Fibroblast of lung (primary cell): Measurements from ENCODE around the gene PTPN7. TPM values are rescaled to one million over a fixed set of nuclear protein-coding genes. Genes with fewer than 3 reads are reported as not detected.
A peak's percentile ranks its signal among the peaks of the same experiment; 100 is the strongest.

Experiments
- DNase-seq, 2 donors: peaks; one replicate each; pipeline versions ENCODE4 v3.0.0 to v3.0.0-alpha.2; 2010; ENCODE audit warnings: low read depth in 2 of 2
- H2AFZ ChIP-seq: 2 replicates; pipeline ENCODE4 v1.5.1; 2012; ENCODE audit warnings: low read length, control low read depth, inconsistent platforms
- H3K27ac ChIP-seq: 2 replicates; pipeline ENCODE4 v1.5.1; 2011; ENCODE audit warnings: low read length, control low read depth; ENCODE audit not compliant: insufficient read depth
- H3K27me3 ChIP-seq: 2 replicates; pipeline ENCODE4 v1.5.1; 2011; ENCODE audit warnings: mild to moderate bottlenecking, low read length; ENCODE audit not compliant: control insufficient read depth, insufficient read depth
- H3K36me3 ChIP-seq: 2 replicates; pipeline ENCODE4 v1.5.1; 2011; ENCODE audit warnings: low read length; ENCODE audit not compliant: control insufficient read depth, insufficient read depth
- H3K4me1 ChIP-seq: 2 replicates; pipeline ENCODE4 v1.5.1; 2011; ENCODE audit warnings: low read length; ENCODE audit not compliant: control insufficient read depth, insufficient read depth; ENCODE audit errors: extremely low read depth
- H3K4me2 ChIP-seq: 2 replicates; pipeline ENCODE4 v1.5.1; 2011; ENCODE audit warnings: low read length, control low read depth; ENCODE audit not compliant: insufficient read depth; ENCODE audit errors: extremely low read depth
- H3K4me3 ChIP-seq, 4 experiments: fragments of 200-600 bp in 1 of 4; sonication (generic) in 1 of 4; replicated peaks in 1 of 4; 2 replicates each; pipeline ENCODE4 v1.5.1; 2011 to 2016; ENCODE audit warnings: low read length in 4 of 4, low read depth in 3 of 4, mild to moderate bottlenecking in 3 of 4, control low read depth in 2 of 4, inconsistent platforms in 1 of 4, mixed read lengths in 1 of 4; ENCODE audit not compliant: insufficient read depth in 1 of 4; ENCODE audit errors: control extremely low read depth in 1 of 4
- H3K79me2 ChIP-seq: 2 replicates; pipeline ENCODE4 v1.5.1; 2012; ENCODE audit warnings: mild to moderate bottlenecking, low read length, inconsistent platforms; ENCODE audit not compliant: control insufficient read depth, insufficient read depth
- H3K9ac ChIP-seq: 2 replicates; pipeline ENCODE4 v1.5.1; 2011; ENCODE audit warnings: mild to moderate bottlenecking, low read length, control low read depth; ENCODE audit not compliant: insufficient read depth
- H3K9me3 ChIP-seq: 2 replicates; pipeline ENCODE4 v1.5.1; 2012; ENCODE audit warnings: low read depth, low read length; ENCODE audit not compliant: control insufficient read depth, insufficient read depth
- H4K20me1 ChIP-seq: 2 replicates; pipeline ENCODE4 v1.5.1; 2011; ENCODE audit warnings: low read length; ENCODE audit not compliant: control insufficient read depth, insufficient read depth; ENCODE audit errors: extremely low read depth
- CTCF ChIP-seq, 2 donors: IDR thresholded peaks in 1 of 2; conservative IDR thresholded peaks in 1 of 2; 1 replicate in 1 of 2; 2 replicates in 1 of 2; pipeline ENCODE4 v1.5.1; 2011 to 2012; ENCODE audit warnings: low read length in 2 of 2, control low read depth in 1 of 2, inconsistent platforms in 1 of 2, low read depth in 1 of 2, mild to moderate bottlenecking in 1 of 2
- EZH2 ChIP-seq: IDR thresholded peaks from 2 replicates; pipeline ENCODE4 v1.5.1; 2012; ENCODE audit warnings: low read length, control low read depth, mild to moderate bottlenecking; ENCODE audit errors: missing control alignments
- polyA plus RNA-seq, 2 donors: library from polyadenylated mRNA; depleted of rRNA in 1 of 2; stranded (reverse) in 1 of 2; unstranded in 1 of 2; fragments of >200 nt; gene quantifications; 2 replicates each; pipeline ENCODE4 v1.2.1, GENCODE V29; 2011 to 2012; ENCODE audit warnings: missing spikeins in 1 of 2
- total RNA-seq: library from RNA; depleted of rRNA; stranded (reverse); fragments of >200 nt; gene quantifications from 2 replicates; pipeline ENCODE4 v1.2.1, GENCODE V29; 2014

Gene PTPN7
- total and polyA plus RNA-seq, 2 donors (not counting 1 experiment from before 2014, with no cell fraction given), result not detected

DNA sequence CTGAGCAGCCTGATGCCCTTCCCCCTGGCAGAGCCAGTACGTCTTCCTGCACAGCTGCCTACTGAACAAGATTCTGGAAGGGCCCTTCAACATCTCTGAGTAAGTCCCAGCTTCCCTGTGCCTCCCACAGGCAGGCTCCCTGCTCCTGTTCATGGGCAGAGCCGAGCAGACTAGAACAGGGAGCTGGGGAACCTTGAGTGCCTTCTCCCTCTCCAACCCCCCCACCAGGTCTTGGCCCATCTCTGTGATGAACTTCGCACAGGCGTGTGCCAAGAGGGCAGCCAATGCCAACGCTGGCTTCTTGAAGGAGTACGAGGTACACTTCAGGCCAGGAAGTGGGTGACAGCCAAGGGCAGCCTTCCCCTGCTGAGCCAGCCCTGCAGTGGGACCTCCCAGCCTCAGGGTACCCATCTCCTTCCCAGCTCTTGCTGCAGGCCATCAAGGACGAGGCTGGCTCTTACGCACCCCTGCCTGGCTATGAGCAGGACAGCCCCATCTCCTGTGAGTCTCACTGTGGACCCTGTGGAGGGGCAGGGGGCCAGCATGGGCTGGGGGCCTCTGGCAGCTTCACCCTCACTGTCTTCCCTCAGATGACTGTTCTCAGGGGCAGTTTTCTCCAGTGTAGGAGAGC is 26.8 kb upstream of the PTPN7 start:
- H3K4me1 ChIP-seq, result no peaks in the 10 kb centered on the region
- no peaks in the 10 kb centered on the region for H3K9me3 ChIP-seq
- no peak overlapping the region for H3K27ac ChIP-seq
- no peaks in the 10 kb centered on the region for H3K36me3 ChIP-seq
- H4K20me1 ChIP-seq, result no peaks in the 10 kb centered on the region
- H3K4me2 ChIP-seq, result no peak overlapping the region
- TF ChIP-seq EZH2, result no peak
- TF ChIP-seq CTCF (conservative IDR thresholded peaks at IDR 0.05 in 1 of 2, IDR thresholded peaks at IDR 0.05 in 1 of 2; ENCODE audit: low read depth in 1 of 2, low read length in 2 of 2), result no peak
- DNase-seq, result no peak
- H3K79me2 ChIP-seq, result no peaks in the 10 kb centered on the region
- H3K4me3 ChIP-seq, result no peak overlapping the region
- H2AFZ ChIP-seq, result no peak overlapping the region
- H3K27me3 ChIP-seq, result peaks cover 12% of the 10 kb centered on the region
- no peak overlapping the region for H3K9ac ChIP-seq

GRCh38 chr1:202186327-202186726 is 25.9 kb upstream of the PTPN7 start:
- TF ChIP-seq CTCF (conservative IDR thresholded peaks at IDR 0.05 in 1 of 2, IDR thresholded peaks at IDR 0.05 in 1 of 2; ENCODE audit: low read depth in 1 of 2, low read length in 2 of 2) (no peak), EZH2 (no peak)
- no peak for DNase-seq
- peaks cover 19% of the 10 kb centered on the region for H3K27me3 ChIP-seq

GRCh38 chr1:202184750-202185460 is 24.5 kb upstream of the PTPN7 start:
- H3K4me3 ChIP-seq, result no peak overlapping the region
- no peaks in the 10 kb centered on the region for H4K20me1 ChIP-seq
- TF ChIP-seq CTCF (conservative IDR thresholded peaks at IDR 0.05 in 1 of 2, IDR thresholded peaks at IDR 0.05 in 1 of 2; ENCODE audit: low read depth in 1 of 2, low read length in 2 of 2) (peak; percentile 84 to 91), EZH2 (no peak)
- H3K36me3 ChIP-seq, result no peaks in the 10 kb centered on the region
- H3K4me1 ChIP-seq, result no peaks in the 10 kb centered on the region
- no peak overlapping the region for H3K27ac ChIP-seq
- H3K4me2 ChIP-seq, result no peak overlapping the region
- no peak overlapping the region for H3K9ac ChIP-seq
- no peak overlapping the region for H2AFZ ChIP-seq
- peak; percentile 75 to 78 for DNase-seq
- no peaks in the 10 kb centered on the region for H3K79me2 ChIP-seq
- H3K9me3 ChIP-seq, result no peaks in the 10 kb centered on the region
- H3K27me3 ChIP-seq, result peaks cover 19% of the 10 kb centered on the region

More at GRCh38 chr1:202186327-202186726, 25.9 kb upstream of the PTPN7 start:
- Histone ChIP-seq H2AFZ (no peak overlapping the region), H3K4me2 (no peak overlapping the region), H3K9me3 (no peaks in the 10 kb centered on the region), H4K20me1 (no peaks in the 10 kb centered on the region), H3K4me1 (no peaks in the 10 kb centered on the region), H3K9ac (no peak overlapping the region), H3K4me3 (no peak overlapping the region), H3K36me3 (no peaks in the 10 kb centered on the region), H3K79me2 (no peaks in the 10 kb centered on the region), H3K27ac (no peak overlapping the region)
